Cardiac fibroblast (primary cell): Measurements from ENCODE around the gene KRR1.

Experiments used
- DNase-seq, 2 donors: peaks; one replicate each; pipeline versions ENCODE4 v3.0.0 to v3.0.0-alpha.2; 2010; ENCODE audit warnings: low read depth in 2 of 2
- H3K4me3 ChIP-seq, 2 donors: replicated peaks in 1 of 2; 1 replicate in 1 of 2; 2 replicates in 1 of 2; pipeline ENCODE4 v1.5.1; 2011; ENCODE audit warnings: low read depth in 2 of 2, low read length in 2 of 2, mild to moderate bottlenecking in 2 of 2, moderate library complexity in 1 of 2
- TF ChIP-seq, protein P1 (sequence below): IDR thresholded peaks from one replicate; pipeline ENCODE4 v1.5.1; 2011; ENCODE audit warnings: low read depth, mild to moderate bottlenecking, low read length, inconsistent platforms

The KRR1 gene

DNA sequence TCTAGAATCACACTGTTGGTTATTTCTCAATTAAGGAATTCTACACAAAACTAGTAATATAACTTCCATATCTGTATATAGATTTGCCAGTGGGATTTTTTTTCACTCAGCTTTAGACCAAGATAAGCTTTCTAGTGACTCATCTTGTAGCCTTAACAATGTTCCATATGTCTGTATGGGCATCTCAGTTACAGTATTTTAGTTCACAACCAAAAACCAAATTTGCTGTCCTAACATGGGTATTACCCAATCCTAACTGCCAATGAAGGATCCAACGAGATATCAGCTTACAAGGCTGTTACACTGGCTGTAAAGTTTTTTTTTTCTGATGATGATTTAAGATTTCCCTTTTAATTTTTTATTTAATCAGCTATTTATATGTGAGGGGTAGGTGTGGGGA lies 31.5 kb upstream of the KRR1 start:
- DNase-seq = peak in 1 of 2 donors; percentile 60
- TF ChIP-seq, protein P1, sequence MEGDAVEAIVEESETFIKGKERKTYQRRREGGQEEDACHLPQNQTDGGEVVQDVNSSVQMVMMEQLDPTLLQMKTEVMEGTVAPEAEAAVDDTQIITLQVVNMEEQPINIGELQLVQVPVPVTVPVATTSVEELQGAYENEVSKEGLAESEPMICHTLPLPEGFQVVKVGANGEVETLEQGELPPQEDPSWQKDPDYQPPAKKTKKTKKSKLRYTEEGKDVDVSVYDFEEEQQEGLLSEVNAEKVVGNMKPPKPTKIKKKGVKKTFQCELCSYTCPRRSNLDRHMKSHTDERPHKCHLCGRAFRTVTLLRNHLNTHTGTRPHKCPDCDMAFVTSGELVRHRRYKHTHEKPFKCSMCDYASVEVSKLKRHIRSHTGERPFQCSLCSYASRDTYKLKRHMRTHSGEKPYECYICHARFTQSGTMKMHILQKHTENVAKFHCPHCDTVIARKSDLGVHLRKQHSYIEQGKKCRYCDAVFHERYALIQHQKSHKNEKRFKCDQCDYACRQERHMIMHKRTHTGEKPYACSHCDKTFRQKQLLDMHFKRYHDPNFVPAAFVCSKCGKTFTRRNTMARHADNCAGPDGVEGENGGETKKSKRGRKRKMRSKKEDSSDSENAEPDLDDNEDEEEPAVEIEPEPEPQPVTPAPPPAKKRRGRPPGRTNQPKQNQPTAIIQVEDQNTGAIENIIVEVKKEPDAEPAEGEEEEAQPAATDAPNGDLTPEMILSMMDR = no peak
- H3K4me3 ChIP-seq = no peak overlapping the region

DNA sequence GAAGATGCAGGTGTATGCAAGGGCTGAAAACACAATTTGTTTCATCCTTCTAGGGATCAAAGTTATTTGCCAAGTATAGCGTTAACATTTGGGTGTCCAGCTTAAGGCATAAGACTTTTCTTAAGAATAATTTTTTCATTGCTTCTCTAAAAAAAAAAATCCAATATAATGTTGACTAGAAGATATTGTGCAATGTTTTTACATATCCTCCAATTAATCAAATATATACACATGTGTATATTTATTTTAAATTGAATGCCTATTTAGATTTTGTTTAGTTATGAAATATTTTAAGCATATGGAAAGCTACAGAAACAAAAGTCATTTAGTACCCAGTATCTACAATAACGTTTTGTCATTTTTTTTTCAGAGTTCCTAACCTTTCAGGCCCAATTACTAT lies 28.5 kb upstream of the KRR1 start:
- TF ChIP-seq, protein P1 = no peak
- no peak overlapping the region for H3K4me3 ChIP-seq
- no peak for DNase-seq

DNA sequence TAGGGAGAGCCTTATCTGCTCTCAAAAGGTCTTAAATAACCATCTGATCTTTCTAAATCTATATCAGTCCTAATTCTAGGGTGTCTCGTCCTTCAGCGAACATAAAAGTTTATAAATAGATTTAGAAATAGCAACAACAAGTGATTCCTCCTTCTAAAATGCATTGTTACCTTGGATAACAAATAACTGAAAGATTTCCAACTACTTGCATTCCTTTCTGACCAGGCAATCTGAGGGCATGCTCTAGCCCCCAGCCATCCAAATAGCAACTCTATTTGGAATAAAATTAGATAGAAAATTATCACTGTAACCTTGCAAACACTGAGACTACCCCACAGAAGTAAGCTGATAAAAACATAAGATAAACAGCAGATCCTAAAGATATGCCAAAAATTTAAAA lies 21.8 kb upstream of the KRR1 start:
- no peak overlapping the region for H3K4me3 ChIP-seq
- TF ChIP-seq, protein P1 = no peak
- no peak for DNase-seq

DNA sequence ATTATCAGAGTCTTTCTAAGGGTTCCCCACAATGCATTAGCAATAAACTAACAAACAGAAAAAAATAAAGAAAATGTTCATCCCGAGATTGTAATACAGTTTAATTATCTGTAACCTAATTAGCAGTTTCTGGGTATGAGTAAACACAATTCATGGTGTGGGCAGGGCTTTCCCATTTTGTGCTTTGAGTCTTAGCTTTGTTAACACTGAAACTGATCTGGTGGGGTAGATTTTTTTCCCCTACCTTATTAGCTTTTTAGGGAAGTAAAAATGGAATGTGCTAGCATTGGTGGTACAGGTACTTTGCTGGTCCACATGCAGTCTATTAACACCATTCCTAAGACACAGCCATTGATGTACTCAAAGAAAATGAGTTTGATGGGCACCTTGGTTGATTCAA lies 18.4 kb upstream of the KRR1 start:
- TF ChIP-seq, protein P1 = no peak
- no peak for DNase-seq
- no peak overlapping the region for H3K4me3 ChIP-seq

DNA sequence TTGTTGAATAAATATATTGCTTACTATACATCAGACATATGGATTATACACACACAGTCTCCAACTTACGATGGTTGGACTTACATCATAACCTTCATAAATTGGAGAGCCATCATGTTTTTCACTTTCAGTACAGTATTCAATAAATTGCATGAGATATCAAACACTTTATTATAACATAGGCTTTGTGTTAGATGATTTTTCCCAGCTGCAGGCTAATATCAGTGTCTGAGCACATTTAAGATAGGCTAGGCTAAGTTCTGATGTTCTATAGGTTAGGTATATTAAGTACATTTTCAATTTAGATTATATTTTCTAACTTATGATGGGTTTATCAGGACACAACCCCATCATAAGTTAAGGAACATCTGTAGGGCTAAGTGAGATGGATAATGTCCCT lies 17.9 kb upstream of the KRR1 start:
- DNase-seq = no peak
- H3K4me3 ChIP-seq = no peak overlapping the region
- TF ChIP-seq, protein P1 = no peak

DNA sequence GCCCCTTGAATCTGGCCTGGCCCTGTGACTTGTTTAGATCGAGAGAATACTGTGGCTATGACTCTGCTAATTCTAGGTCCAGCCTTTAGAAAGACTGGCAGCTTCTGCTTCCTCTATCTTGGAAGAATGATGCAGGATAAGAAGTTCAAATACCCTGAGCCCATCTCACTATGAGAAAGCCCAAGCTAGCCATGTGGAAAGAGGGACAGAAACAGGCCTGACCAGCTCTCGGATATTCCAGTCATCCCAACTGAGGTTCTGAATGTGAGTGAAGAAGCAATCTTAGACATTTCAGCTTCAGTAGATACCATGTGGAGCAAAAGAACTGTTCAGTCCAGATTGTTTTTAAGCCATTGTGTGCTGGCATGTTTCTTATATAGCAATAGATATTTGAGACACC lies 17.3 kb upstream of the KRR1 start:
- DNase-seq = no peak
- TF ChIP-seq, protein P1 = no peak
- H3K4me3 ChIP-seq = no peak overlapping the region

DNA sequence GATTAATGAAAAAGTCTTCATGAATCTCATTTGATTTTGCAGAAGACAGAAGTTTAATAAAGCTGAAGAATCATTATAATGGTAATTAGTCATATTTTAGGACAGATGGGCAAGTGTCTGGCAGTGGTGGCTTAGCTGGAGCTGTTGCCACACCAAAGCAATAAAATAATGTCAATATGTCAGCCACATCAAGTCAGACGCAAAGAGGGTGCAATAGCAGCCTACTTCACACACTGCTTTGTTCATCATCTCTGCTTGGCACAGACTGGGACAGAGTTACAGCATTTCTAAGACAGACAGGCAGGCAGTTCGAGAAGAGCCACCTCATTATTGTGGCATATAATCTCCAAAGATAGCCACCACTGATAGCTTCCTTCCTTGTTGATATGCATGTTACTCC lies 16.9 kb upstream of the KRR1 start:
- TF ChIP-seq, protein P1 = no peak
- no peak for DNase-seq
- no peak overlapping the region for H3K4me3 ChIP-seq
